Sigmoid colon (tissue), 7 donors: Measurements from ENCODE around the gene CFAP53. TPM values are rescaled to one million over a fixed set of nuclear protein-coding genes. Genes with fewer than 3 reads are reported as not detected.
"Not testable (repeated sequence)": the region's sequence is repeated elsewhere in the genome, so short reads cannot be mapped to it uniquely, and the experiment has no call there.

Experiments used
- DNase-seq: peaks from one replicate; pipeline ENCODE4 v3.0.0-alpha.2; 2019
- H3K27ac ChIP-seq, 4 donors: fragments of 200-600 bp; sonication (generic); one replicate each; pipeline ENCODE4 v1.5.1; 2016 to 2019; ENCODE audit warnings: mild to moderate bottlenecking in 1 of 4
- H3K27me3 ChIP-seq, 3 donors: fragments of 200-600 bp; sonication (generic); one replicate each; pipeline ENCODE4 v1.5.1; 2019; ENCODE audit warnings: mild to moderate bottlenecking in 1 of 3
- H3K36me3 ChIP-seq, 4 donors: fragments of 200-600 bp; sonication (generic); one replicate each; pipeline ENCODE4 v1.5.1; 2016 to 2019
- H3K4me1 ChIP-seq, 4 donors: fragments of 200-600 bp; sonication (generic); one replicate each; pipeline ENCODE4 v1.5.1; 2017 to 2019
- H3K4me3 ChIP-seq, 4 donors: fragments of 200-600 bp; sonication (generic); one replicate each; pipeline ENCODE4 v1.5.1; 2017 to 2019; ENCODE audit warnings: mild to moderate bottlenecking in 2 of 4, moderate library complexity in 1 of 4
- H3K9me3 ChIP-seq, 4 donors: fragments of 200-600 bp in 3 of 4; sonication (generic) in 3 of 4; one replicate each; pipeline versions ENCODE4 v1.5.1 to v1.6.1; 2013 to 2019
- CTCF ChIP-seq, 4 experiments: fragments of 450-650 bp in 3 of 4; fragments of 200-600 bp in 1 of 4; IDR thresholded peaks; one replicate each; pipeline ENCODE4 v1.5.1; 2016 to 2019; ENCODE audit warnings: antibody characterized with exemption in 4 of 4, mild to moderate bottlenecking in 3 of 4, moderate library complexity in 2 of 4
- EP300 ChIP-seq, 4 donors: sonication (generic); formaldehyde crosslinking; IDR thresholded peaks; one replicate each; pipeline ENCODE4 v1.6.1; 2017; ENCODE audit warnings: antibody characterized with exemption in 4 of 4
- POLR2A ChIP-seq, 2 donors: fragments of 450-650 bp; IDR thresholded peaks; one replicate each; pipeline ENCODE4 v1.6.1; 2016; ENCODE audit warnings: antibody characterized with exemption in 2 of 2, mild to moderate bottlenecking in 2 of 2, moderate library complexity in 2 of 2
- POLR2AphosphoS5 ChIP-seq, 4 donors: sonication (generic); formaldehyde crosslinking; IDR thresholded peaks; one replicate each; pipeline ENCODE4 v1.6.1; 2017; ENCODE audit warnings: antibody characterized with exemption in 4 of 4
- WGBS, 2 donors: extraction: QIAGEN DNeasy Blood & Tissue Kit; methylation state at CpG; one replicate each; pipeline ENCODE4 v1.1.7; 2013; 5-methylcytosine and 5-hydroxymethylcytosine counted together
- intact Hi-C: fragments of 100-400 bp; cut with DNase I; formaldehyde crosslinking; loops from one replicate; pipeline ENCODE4 v1.15.1; 2023
- polyA plus RNA-seq, 3 donors: library from polyadenylated mRNA; stranded (reverse); fragments of 200-250 nt; gene quantifications; one replicate each; pipeline ENCODE4 v1.2.3, GENCODE V29; 2013
- total RNA-seq, 4 donors: library from RNA; depleted of rRNA; stranded (reverse); fragments of >200 nt; gene quantifications; one replicate each; pipeline ENCODE4 v1.1.0, GENCODE V29; 2016
- donor health status: healthy with polysubstance abuse.
- donor health status: Bipolar disorder and iron deficiency.
- donor health status: healthy.

Gene CFAP53
- total and polyA plus RNA-seq, 7 donors = 0.23 to 0.46 (median 0.27) TPM; not detected in 4

GRCh38 chr18:50311650-50312049 is 45.4 kb upstream of the CFAP53 start:
- no peak for TF ChIP-seq POLR2AphosphoS5 (IDR thresholded peaks at IDR 0.05)
- TF ChIP-seq CTCF (IDR thresholded peaks at IDR 0.05) = no peak
- TF ChIP-seq POLR2A (IDR thresholded peaks at IDR 0.05) = no peak
- no peak for TF ChIP-seq EP300 (IDR thresholded peaks at IDR 0.05)
- Histone ChIP-seq H3K27me3 (peaks cover 0 to 4% (median 0%) of the 10 kb centered on the region in 3 donors), H3K4me3 (no peak overlapping the region), H3K36me3 (no peaks in the 10 kb centered on the region), H3K4me1 (peaks cover 0 to 11% (median 10%) of the 10 kb centered on the region in 4 donors), H3K9me3 (no peaks in the 10 kb centered on the region), H3K27ac (no peak overlapping the region)
- 91% methylated on average over 3 of the region's 3 CpGs for WGBS, 2 donors
- intact Hi-C loops = loop anchor here (5.0 kb wide), 1 partner anchor 46 kb away; no protein-coding TSS in a partner anchor
- DNase-seq = no peak

GRCh38 chr18:50310080-50310479 is 43.8 kb upstream of the CFAP53 start:
- Histone ChIP-seq H3K27ac (no peak overlapping the region), H3K27me3 (no peaks in the 10 kb centered on the region), H3K4me3 (no peak overlapping the region), H3K36me3 (no peaks in the 10 kb centered on the region), H3K4me1 (peaks cover 0 to 11% (median 10%) of the 10 kb centered on the region in 4 donors), H3K9me3 (no peaks in the 10 kb centered on the region)
- no peak for TF ChIP-seq POLR2A (IDR thresholded peaks at IDR 0.05)
- TF ChIP-seq EP300 (IDR thresholded peaks at IDR 0.05) = no peak
- no peak for TF ChIP-seq CTCF (IDR thresholded peaks at IDR 0.05)
- no peak for TF ChIP-seq POLR2AphosphoS5 (IDR thresholded peaks at IDR 0.05)
- intact Hi-C loops = loop anchor here (5.0 kb wide), 1 partner anchor 47 kb away; no protein-coding TSS in a partner anchor
- WGBS, 2 donors = 89 to 91% methylated on average over 10 of the region's 10 CpGs
- no peak for DNase-seq

- not testable (repeated sequence) for H3K9me3 ChIP-seq, DNase-seq, H3K36me3 ChIP-seq, H3K27me3 ChIP-seq, H3K4me3 ChIP-seq
- peak overlapping the region in 1 of 4 donors; percentile 35 for H3K27ac ChIP-seq
- intact Hi-C loops = loop anchor here (5.0 kb wide), 2 partner anchors 42 to 68 kb away; partner anchors contain the start of genes CFAP53 and SKA1
- peaks cover 0 to 11% (median 10%) of the 10 kb centered on the region in 4 donors for H3K4me1 ChIP-seq
- WGBS, 2 donors = 49 to 69% methylated on average over 5 of the region's 5 CpGs
Measured at GRCh38 chr18:50308851-50309250, 42.6 kb upstream of the CFAP53 start.

GRCh38 chr18:50307738-50308470 is 41.6 kb upstream of the CFAP53 start:
- intact Hi-C loops = loop anchor here (5.0 kb wide), 2 partner anchors 41 to 69 kb away; partner anchors contain the start of genes CFAP53 and SKA1
- Histone ChIP-seq H3K4me3 (peak overlapping the region; percentile 26 to 52 (median 50)), H3K27ac (peak overlapping the region in 3 of 4 donors; percentile 33 to 45 (median 35)), H3K27me3 (peaks cover 0 to 8% (median 0%) of the 10 kb centered on the region in 3 donors), H3K4me1 (peaks cover 0 to 11% (median 10%) of the 10 kb centered on the region in 4 donors), H3K9me3 (no peaks in the 10 kb centered on the region), H3K36me3 (no peaks in the 10 kb centered on the region)
- TF ChIP-seq POLR2AphosphoS5 (IDR thresholded peaks at IDR 0.05) = peak in 3 of 4 donors; percentile 29 to 49 (median 31)
- no peak for TF ChIP-seq EP300 (IDR thresholded peaks at IDR 0.05)
- DNase-seq = peak; percentile 94
- 2 to 4% methylated on average over 26 of the region's 26 CpGs for WGBS, 2 donors

GRCh38 chr18:50307400-50307737 is 41.1 kb upstream of the CFAP53 start:
- peaks cover 0 to 11% (median 10%) of the 10 kb centered on the region in 4 donors for H3K4me1 ChIP-seq
- DNase-seq = no peak
- no peaks in the 10 kb centered on the region for H3K9me3 ChIP-seq
- intact Hi-C loops = loop anchor here (5.0 kb wide), 2 partner anchors 40 to 70 kb away; partner anchors contain the start of genes CFAP53 and SKA1
- peak overlapping the region in 3 of 4 donors; percentile 33 to 45 (median 35) for H3K27ac ChIP-seq
- 2 to 4% methylated on average over 8 of the region's 8 CpGs for WGBS, 2 donors
- no peaks in the 10 kb centered on the region for H3K36me3 ChIP-seq
- H3K27me3 ChIP-seq = peaks cover 0 to 13% (median 0%) of the 10 kb centered on the region in 3 donors
- TF ChIP-seq POLR2A (IDR thresholded peaks at IDR 0.05) (no peak), POLR2AphosphoS5 (IDR thresholded peaks at IDR 0.05) (no peak), CTCF (IDR thresholded peaks at IDR 0.05) (no peak)
- H3K4me3 ChIP-seq = peak overlapping the region; percentile 26 to 52 (median 50)
